Limb (tissue), 2 donors: ENCODE measurements around the gene TOLLIP.

Source experiments
- DNase-seq, 2 donors: peaks; one replicate each; pipeline ENCODE4 v3.0.0-alpha.2; 2016; ENCODE audit errors: extremely low spot score in 2 of 2

TOLLIP gene

DNA sequence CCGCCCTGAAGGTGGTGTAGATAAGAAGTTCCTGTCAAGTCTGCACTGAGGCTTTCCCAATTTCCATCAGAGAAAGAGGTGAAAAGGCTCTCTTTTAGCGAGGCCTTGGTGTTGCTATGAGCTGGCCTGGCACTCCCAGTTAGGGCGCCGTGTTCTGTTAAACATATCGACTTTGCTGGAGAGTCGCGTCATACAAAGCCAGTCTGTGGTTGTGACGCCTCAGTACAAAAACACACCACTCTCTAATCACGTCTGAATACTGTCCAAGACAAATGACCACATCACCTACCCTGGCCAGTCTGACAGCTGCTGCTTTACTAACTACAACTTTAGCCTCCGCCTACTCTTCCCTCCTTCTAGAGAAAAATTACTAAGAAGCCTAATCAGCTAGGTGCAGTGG lies 8.0 kb upstream of the TOLLIP start:
- no peak for DNase-seq

DNA sequence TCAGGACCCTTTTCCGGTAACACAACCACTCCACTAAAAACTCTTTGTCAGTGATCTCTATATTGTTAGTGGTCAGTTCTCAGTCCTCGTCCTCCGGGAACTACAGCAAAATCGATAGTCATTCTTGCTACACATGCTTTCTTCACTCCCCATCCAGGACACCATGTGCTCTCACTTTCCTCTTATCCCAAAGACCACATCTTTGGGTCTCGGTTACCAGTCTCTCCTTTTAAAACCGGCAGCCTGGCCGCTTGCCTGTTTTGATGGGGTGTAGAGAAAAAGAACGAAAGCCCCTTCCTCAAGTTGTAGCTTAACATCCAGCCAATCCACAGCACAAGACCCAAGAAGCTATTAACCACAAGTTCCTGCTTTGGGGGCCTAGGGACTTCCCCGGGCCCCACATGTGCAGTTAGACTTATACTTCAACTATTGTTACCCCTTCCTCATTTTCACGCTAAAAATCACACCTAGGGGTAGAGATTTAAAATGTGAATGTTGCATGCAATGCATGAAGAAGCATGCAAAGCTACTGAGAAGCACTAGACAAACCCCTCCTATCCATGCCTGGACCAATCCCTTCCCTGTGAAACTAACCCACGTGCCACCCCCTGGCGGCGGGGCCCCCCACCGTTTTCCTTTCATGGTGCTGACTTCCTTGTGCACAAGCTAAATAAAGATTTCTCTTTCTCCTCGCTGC lies 1.5 kb upstream of the TOLLIP start:
- no peak for DNase-seq

DNA sequence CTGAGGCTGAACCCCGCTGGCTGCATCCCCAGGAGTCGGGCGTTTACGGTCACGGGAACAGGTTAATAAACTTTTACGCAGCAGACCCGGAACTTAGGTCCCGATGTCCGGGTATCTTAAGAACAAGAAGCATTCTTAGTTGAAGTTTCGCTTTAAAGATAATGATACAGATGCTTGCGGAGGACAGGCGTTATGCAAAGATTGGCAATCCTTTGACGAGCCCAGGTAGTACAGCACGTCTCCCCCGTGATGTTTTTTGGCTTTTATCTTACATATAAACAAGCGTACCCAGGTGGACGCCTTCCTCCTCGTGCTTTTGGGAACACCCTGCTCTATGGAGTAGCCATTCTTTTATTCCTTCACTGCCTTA lies 871 bp upstream of the TOLLIP start:
- DNase-seq, result no peak

DNA sequence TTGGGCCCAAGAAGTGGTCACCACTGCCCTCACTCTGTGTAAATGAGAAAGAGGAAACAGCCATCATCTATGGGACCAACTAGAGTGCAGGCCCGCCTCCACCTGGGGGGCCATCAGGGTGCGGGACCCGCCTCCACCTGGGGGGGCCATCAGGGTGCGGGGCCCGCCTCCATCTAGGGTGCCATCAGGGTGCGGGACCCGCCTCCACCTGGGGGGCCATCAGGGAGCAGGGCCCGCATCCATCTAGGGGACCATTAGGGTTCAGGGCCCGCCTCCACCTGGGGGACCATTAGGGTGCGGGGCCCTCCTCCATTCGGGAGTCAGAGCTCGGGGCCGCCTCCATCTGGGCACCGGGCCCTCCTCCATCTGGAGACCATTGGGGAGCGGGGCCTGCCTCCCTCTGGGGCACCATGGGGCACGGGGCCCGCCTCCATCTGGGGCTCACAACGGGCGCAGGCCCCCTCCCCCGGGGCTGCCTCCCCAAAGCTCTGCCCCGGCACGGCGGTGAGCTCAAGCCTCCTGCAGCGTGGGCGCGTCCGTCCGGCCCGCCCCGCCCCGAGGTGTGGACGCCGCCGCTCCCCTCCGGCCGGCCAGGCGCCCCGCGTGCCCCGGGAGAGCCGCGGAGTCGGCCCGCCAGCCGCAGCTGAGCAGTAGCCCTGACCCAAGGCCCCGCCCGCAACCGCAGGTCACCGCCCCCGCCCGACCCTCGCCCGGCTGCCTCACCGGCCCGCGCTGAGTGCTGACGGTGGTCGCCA lies 512 bp downstream of the TOLLIP start:
- no peak for DNase-seq

DNA sequence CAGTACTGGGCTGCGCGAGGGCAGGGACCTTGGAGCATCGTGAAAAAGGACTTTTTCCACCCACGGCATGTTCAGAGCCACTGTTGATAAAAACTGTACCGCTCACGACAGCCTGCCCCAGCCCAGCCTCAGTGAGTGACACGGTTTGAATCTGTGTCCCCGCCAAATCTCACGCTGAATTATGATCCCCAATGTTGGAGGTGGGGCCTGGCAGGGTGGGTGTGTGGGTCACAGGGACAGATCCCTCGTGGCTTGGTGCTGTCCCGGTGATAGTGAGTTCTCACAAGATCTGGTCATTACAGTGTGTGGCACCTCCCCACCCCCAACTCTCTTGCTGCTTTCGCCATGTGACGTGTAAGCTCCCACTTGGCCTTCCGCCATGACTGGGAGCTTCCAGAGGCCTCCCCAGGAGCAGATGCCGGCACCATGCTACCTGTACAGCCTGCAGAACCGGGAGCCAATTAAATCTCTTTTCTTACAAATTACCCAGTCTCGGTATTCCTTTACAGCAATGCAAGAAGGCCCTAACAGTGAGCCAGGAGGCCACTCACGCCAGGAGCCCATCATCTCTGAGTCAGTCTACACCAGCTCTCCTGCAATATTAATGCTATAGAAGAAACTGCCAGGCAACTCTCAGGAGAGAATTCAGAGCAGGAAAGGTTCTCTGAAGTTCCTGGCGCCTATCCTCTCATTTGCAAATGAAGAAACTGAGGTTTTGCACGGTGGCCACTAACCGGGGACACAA lies 1.3 kb downstream of the TOLLIP start:
- DNase-seq, result no peak

DNA sequence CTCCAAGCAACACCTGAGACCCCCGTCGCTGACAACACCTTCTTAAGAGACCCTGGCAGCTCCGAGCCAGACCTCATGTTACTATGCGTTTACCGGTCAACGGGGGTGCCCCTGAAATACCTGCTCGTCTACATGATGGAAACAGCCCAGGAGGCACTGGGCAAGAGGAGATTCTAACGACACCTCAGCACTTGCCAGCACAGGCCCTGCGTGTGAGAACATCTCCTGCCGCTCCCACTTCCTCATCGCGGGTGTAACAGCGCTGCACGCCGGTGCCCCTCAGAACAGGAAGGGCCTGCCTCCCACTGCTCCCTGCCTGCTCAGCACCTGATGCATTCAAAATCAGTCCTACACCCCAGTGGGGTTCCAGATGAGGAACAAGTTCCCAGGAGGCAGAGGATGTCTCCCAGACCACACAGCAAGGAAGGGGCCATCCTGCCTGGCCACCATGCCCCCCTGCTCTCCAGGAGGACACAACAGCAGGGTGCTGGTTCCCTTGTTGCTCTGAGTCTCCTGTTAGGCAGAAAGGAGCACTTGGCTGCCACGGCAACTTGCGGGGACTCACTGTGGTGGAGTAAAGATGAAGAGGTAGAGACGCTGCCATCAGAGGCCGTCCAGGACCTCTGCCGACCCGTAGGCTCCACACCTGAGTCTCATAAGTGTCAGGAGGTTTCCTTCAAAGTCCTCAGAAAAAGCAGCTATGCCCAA lies 2.1 kb downstream of the TOLLIP start:
- DNase-seq, result no peak

DNA sequence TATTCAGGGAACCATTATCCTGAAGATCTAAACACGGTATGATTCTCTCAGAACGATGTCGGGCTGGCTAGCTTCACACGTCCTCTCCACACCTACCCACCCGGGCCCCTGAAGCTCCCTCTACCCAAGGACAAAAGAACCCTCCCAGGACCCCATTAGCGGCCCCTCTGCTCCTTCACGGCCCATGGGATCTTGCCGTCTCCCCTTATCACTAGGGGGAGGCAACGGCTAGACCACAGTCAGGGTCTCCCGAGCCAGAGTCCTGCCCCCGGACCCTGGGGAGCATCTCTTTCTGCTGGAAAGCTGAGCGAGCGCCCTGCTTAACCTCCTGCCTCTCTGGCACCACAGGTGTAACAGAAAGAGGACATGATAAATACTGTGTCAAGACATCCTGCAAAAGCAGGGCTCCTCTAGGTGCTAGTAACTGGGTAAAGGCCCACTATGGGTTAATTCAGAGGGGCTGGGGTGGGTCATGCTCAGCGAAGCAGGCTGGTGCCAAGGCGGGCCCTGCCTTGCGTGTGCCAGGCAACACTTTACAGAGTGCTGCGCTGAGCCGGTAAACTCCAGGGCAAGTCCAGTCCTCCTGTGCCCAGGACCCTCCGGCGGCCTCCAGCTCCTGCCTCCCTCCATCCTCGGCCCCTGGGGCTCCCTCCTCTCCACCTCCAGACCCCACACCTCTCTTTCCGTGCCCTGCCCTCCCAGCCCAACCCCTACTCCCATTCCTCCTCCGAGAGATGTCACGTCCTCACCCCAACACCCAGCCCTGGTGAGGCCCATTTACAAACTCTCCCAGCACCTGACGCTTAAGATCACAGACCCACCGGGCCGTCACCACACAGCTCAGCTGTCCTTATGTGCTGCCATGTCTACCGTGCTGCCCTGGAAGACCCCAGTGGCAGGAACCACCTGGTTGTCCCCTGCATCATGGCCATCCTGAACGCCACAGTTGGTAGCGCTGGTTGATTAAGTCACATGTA lies 3.0 kb downstream of the TOLLIP start:
- no peak for DNase-seq

DNA sequence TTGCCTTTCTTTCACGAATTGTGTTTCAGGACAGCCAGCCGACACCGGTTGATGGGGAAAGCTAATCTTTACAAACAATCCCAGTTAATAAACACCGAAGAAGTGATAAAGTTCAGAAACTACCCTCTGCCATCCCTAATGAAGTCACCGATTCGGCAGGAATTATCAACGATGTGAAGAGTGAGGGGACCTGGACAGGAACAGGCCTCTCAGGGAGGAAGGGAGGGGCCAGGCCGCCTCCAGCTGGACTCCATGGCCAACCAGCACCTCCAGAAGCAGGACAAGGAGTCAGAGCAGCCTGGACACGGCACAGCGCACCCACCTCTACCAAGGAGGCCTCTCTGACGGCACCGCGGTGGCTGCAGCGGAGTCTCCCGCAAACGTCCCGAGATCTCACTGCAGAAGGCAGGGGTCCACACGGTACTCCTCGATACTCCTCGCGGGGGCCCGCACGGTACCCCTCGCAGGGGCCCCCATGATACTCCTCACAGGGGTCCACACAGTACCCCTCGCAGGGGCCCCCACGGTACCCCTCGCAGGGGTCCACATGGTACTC lies 3.9 kb downstream of the TOLLIP start:
- DNase-seq, result no peak

DNA sequence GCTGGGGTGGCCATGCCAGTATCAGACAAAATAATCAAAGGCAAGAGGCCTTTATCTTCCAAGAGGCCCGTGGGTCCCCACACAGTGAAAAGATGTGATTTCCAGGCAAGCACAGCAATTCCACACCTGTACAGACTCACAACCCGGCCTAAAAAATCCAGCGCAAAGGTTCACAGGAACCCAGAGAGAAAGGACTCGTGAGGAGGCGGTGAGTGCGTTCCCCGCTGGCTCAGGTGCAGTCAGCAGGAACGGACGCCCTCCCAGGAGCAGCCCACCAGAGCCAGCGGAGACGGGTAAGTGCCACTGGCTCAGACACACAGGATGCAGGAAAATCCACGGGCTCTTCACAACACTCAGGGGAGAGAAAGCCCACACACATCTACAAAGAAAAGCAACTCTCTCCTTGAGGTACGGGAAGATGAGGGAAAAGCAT lies 4.4 kb downstream of the TOLLIP start:
- DNase-seq, result no peak

DNA sequence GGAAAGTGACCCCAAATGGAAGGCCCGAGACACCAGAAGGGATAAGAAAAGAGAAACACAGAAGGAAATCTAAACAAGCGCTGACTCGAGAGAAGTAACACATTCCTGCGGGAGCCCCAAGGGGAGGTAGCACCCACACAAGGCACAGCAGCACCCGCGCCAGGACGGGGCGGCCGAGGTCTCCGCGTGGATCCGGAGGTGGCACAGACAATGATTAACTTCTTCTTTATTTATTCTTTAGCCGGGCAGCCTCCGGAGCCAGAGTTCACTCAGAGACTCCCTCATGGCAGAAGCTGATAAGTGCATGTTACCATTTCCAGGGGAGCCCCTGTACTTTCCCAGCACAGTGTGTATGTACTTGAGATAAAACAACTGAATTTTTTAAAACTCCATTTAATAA lies 5.1 kb downstream of the TOLLIP start:
- no peak for DNase-seq

DNA sequence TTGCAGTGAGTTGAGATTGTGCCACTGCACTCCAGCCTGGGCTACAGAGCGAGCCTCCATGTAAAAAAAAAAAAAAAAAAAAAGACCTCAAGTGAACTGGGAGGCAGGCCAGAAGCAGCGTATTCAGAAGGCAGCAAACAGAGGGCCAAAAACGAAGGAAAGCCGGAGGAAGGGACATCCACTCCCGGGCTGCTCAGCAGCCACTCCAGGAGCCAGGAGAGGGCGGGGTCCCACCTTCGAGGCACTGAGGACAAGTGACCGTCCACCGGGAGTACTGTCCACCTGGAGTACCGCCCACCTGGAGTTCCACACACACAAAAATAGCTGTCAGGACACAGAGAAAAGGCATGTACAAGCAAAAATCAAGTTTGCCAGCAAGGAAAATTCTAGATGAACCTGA lies 5.5 kb downstream of the TOLLIP start:
- no peak for DNase-seq

DNA sequence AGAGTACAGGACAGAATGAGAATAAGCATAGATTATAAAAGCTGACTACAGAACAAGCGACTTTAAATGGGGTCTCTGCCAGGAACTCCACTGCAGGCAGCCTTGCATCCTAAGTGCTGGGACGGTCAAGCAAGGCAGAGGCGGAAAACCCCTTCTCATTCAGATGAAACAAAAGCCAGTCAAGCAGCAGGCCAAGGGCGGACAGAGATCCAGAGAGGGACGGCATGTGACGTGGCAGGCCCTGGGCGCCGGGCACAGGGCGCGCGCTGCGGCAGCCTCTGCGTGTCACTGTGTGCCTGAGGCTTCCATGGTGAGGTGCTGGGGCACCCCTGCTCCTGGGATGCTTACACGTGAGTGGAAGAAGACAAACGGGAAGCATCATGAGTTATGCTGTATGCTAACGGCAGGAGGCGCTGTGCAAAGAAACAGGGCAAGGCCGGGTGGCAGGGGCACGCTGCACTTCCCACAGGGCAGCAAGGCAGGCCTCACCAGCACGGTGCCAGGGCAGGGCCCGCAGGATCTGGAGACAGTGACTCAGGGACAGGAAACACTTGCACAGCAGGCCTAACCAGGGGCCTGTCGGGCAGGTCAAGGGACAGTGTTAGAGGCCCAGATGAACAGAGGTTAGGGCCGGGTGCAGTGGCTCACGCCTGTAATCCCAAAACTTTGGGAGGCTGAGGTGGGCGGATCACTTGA lies 6.2 kb downstream of the TOLLIP start:
- no peak for DNase-seq

DNA sequence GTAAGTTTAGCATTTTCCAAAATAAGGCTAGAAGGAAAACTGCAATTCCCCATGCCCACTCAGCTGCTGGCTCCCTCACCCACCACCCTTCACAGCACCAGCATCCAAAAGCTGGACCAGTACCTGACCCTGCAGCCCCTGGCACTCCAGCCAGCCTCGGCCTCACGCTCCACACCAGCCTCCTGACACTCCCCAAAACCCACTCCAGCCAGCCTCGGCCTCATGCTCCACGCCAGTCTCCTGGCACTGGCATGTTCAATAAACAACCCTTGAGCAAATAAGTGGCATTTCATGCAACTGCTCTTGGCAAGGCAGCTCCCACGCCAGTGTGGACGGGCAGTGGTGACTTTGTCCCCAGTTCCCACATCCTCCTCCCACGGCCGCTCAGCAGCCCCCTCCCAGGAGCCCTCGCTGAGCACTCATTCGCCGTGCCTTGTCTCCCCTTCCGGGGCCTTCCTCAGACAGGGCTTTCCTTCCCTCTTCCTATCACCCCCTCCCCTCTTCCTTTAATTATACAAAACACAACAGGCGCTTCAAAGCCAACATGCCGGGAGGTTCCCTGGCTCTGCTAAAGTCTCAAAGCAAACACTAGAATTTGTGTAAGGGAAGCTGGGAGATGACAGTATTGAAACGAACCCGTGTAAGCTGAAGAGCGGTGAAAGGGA lies 6.8 kb downstream of the TOLLIP start:
- peak in 1 of 2 donors; percentile 23 for DNase-seq

DNA sequence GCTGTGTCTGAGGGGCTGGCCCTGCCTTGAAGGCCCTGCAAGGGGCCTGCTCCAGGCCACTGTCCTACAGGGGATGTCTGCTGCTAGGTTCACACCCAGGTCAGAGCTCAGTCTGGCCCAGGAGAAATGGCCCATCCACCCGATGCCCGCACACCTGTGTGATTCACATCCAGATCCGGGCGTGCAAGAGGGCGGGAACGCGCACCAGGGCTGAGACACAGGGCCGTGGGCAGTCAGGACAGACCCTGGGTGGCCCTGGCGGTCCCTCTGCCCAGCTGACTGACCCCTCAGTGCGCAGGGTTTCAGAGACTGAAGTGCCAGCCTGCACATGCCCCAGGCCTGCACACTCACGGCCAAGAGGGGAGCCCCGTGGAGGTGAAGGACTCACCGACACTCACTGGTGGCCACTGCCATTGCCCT lies 7.4 kb downstream of the TOLLIP start:
- DNase-seq, result peak in 1 of 2 donors; percentile 20

DNA sequence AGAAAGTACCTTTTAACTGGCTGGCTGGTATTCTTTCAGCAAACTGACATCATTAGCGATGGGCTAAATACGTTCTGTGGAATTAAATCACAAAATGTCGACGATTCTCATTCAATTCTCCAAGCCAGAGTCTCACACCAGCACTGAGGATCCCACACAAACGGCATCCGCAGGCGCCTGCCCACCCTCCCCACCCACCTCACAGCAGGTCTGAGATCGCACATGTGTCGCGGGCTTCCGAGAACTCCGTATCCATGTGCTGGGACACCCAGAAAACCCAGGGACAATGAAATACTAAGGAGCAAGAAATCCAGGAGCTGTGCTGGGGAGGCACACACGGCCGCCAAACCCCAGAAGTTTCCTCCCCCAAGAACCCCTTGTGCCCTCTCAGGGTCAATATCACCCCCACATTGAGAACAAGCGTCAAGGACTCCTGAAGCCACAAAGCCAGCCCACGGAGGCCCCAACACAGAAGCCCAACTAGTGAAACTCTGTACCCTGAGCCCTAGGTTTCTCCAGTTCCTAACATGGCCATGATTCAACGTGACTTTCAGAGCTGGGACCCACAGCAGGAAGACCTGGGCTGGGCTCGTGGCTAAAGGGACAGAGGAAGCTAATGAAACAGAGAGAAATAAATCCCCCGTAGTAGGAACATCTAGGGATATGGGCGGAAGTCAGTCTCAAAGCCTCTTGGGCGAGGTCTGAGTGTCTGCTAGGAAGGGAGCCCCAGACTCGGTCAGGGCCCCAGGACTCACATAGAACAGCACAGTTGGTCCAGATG lies 8.0 kb downstream of the TOLLIP start:
- no peak for DNase-seq

DNA sequence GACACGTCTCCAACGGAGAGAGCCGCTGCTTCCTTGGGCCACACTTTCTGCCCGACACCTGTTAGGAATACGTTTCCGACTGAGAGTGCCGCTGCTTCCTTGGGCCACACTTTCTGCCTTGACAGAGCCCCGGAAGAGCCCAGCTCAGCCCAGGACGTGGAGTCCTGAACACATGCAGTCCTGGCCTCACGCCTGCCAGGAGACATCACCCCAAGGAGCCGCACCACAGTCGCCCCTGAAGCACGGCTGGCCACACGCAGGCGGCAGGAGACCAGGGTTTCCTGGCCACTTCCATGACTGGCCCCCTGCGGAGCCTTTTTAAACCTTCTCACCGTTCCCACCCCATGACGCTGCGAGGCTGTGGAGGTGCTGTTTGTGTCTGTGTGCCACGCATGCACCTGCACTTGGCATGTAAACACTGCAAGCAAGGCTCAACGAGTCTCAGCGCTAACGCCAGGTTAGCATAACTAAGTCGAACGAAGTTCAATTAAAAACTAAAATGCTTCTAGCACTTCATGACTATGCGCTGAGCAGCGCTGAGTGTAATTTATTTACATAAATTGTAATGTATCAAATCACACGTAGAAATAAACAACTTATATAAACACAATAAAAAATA lies 8.8 kb downstream of the TOLLIP start:
- peak in 1 of 2 donors; percentile 22 for DNase-seq

DNA sequence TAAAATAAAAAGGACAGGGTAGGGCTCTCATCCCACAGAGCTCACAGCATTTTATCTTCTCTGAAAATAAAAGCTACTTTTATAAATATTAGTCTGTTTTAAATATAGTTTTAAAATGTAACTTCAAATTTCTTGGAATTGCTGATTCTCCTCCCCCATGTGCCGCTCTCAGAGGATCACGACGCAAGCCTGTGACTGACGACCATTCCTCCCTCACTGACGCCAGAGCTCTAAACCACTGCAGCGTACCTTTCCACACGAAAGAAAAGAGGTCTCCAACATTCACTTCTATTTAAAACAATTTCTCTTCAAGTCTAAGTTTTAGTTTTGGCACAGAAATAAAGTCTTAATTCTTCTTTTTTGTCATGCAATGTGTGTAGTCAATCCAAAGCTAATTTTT lies 9.3 kb downstream of the TOLLIP start:
- DNase-seq, result peak in 1 of 2 donors; percentile 13

DNA sequence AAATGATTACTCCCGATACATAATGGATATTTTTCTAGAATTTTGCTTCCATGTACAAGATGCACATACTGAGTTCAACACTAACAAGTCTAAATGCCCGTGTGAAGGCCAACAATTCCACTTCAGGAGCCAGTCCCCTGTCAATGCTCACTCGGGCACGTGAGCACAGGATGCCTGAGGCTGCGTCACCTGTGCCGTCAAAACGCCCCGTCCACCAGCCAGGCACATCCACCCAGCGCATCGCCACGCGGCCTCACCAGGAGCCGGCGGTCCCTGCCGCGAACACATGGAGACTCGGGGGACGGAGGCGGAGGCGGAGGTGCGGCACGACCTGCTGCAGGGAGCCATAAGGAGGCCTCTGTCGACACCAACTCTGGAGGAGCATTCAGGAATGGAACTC lies 9.8 kb downstream of the TOLLIP start:
- peak in 1 of 2 donors; percentile 16 for DNase-seq
